GM10847 (cell line): Measurements from ENCODE around the gene IGF1R.

Experiments
- POLR2A ChIP-seq: IDR thresholded peaks from 2 replicates; pipeline ENCODE4 v1.6.1; 2011; ENCODE audit not compliant: insufficient read length; ENCODE audit errors: extremely low read depth

Gene IGF1R

DNA sequence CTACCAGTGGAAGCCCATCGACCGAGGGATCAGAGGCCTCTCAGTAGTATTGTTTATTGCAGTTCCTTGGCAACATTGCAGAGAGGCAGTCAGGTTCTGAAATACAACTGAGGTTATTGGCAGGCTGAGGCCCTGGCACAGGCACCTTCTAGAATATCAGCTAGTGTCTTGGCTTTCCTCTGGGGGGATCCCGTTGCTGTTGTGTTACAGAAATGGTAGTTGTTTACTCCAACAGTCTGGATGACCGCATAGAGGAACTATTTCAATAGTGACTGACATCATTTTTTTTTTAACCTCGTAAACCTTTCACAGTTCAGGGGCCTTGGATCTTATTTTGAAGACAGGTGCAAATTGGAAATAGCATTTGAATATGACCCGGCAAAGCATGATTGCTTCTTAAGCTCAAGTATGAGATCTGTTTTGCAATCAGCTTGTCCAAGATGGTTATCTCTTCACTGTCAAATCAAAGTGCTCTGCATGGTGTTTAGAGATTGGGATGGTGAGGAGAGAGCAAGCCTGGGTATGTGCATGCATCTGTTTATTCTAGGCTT is 295.3 kb downstream of the IGF1R start:
- TF ChIP-seq POLR2A, result no peak

DNA sequence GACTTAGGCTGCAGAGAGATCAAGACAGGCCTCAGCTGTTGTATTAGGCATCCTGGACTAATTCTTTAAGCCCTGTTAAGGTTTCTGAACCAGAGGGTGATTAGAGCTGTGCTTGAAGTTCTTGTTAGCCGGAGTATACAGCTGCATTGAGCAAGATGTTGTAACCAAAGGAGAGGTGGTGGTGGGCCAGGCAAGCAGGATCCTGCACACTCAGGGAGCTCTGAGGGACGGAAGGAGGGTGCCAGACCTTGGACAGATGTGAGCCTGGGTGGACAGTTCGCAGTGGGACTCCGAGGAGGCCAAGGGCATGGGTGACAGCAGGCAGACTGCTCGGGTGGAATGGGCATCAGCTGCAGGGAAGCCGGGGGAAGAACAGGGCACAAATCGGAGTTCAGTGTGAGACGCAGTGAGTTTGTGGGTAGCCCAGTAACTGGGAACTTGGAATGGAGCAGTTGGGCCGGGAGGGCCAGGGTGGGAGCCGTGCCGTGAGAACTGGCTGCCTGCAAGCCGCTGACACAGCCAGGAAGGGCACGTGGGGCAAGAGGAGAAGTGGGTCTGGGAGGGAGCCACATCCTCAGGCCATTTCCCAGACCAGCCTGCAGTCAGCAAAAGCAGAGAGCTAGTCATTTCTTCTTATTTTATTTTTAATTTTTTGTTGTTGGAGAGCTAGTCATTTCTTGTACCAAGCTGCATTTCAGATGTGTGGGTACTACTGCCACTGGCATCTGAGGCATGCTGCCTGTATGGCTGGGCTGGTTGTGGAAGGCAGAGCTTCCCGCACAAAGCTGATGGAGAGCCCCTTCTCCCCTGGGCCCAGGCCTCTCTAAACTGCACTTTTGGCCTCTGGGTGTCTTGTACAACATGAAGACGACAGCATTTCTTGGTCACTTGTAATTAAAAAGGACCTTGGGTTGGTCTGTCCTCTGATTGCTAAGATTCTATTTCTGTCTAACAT is 298.2 kb downstream of the IGF1R start:
- no peak for TF ChIP-seq POLR2A

DNA sequence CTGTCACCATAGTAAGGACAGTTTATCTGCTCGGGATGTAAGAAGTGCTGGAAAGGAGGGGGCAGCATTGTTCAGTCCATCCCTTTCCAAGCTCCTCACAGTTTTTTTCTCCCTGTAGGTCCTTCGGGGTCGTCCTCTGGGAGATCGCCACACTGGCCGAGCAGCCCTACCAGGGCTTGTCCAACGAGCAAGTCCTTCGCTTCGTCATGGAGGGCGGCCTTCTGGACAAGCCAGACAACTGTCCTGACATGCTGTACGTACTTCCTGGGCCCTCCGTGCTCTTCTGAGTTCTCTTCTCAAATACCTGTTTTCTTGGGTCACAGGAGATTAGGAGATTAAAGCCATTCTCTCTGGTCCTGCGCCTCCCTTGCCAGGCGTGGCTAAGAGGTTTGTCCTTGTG is 300.1 kb downstream of the IGF1R start:
- TF ChIP-seq POLR2A, result no peak

DNA sequence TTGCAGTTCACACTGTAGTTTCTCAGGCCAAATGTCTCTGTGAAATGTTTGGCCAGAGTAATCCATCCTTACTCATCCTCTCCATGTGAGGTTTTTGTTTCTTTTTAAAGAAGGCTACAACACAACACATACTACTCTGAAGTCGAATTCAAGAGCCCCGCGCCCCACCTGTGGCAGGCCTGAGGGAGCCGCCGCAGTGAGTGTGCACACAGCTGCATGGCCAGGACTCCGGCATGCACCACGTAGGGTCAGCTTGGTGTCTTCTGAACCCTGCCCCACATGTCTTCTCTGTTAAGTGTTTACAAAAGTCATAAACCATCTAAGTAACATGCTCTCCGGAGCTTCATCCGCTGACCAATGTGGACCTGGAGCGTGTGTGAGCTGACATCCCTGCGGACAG is 300.6 kb downstream of the IGF1R start:
- no peak for TF ChIP-seq POLR2A

DNA sequence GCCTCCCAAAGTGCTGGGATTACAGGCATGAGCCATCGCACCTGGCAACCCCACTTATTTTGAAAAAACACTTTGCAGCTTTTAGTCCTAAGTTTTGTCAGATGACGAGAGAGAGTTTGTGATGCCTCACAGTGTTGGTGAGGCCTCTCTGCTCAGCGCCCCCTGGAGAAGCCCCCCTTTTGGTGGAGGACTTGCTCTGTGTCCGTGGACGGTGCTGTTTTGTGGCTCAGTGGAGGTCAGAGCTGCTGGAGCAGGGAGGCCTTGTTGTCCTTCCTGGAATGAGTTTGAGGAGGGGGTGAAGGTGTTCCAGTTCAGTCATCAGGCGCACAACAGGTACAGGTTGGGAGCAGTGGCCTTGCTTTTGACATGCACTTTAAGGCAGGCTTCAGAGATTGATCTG is 301.3 kb downstream of the IGF1R start:
- TF ChIP-seq POLR2A, result no peak

DNA sequence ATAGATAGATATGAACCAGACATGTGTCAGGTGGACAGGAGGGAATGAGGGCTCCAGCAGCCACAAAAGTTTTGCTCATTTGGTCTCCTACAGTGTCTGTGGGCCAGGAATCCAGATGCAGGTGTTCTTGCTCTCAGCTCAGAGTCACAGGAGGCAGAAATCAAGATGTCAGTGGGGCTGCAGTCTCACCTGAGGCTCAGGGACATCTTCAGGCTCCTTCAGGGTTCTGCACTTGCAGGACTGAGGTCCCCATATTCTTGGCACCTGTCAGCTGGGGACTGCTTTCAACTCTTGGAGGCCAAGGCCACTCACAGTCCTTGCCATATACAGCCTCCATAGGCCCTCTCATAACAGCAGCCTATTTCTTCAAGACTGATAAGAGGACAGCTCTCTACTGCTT is 301.9 kb downstream of the IGF1R start:
- TF ChIP-seq POLR2A, result no peak

DNA sequence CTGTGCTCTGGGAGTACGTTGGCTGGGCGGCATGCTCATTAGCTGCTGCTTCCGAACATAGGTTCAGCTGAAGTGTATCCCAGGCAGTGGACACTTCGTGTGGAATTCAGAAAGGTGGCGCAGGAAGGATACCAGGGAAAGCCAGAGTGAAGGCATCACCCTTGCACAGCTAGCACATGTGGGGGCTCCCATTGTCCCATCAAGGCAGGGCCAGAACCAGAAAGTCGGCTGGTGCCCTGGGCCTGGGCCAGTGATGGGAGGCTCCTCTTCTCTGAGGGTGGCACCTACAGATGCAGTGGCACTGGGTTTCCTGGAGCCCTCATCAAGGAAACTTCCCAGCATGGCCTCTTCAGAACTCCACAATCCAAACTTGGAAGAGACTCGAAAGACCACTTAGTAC is 302.7 kb downstream of the IGF1R start:
- no peak for TF ChIP-seq POLR2A

DNA sequence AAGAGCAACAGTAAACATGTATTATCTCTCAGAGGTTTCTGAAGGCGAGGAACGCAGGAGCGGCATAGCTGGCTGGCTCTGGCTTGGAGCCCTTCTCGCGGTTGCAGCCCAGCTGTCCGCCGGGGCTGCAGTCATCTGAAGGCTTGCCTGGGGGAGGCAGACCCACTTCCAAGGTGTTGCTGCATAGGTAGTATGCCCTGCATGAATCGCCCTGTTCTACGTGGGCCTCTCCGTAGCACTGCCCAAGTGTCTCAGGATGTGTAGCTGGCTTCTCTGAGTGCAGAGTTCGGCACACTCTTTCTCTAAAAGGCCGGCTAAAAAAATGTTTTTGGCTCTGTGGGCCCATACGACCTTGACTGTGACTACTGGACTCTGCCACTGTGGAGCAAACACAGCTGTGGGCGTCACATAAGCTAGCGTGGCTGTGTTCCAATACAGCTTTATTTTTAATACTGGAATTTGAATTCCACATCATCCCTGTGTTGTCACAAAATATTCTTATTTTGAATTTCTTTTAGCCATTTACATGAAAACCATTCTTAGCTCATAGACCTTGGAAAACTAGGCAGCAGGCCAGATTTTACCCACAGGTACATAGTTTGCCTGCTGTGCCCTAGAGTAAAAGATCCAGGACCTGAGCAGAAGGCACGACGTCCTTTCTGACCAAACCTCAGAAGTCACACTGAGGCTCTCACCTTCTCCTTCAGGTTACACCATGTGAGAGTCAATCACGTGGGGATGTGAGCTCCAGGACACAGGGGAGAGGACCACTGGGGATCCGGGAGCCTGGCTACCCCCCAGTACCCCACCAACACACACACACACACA is 303.4 kb downstream of the IGF1R start:
- TF ChIP-seq POLR2A, result no peak

DNA sequence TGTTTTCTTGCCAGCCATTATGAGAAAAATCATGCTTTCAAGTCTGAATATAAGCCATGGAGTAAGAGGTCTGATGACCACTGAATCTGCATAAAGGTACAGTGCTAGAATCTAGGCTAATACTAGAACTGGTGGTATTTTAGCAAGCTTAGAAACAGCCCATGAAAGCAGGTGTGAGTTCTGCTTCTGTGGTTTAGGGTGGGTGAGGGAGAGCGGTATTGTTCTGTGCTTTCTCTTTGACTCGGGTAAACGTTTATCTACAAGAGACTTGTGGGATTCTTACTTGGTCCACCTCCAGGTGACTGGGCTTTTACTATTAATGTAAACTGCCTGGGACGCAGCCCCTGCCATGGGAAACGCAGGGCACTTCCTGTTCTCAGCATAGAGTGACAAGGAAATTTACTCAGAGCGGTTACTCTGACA is 304.1 kb downstream of the IGF1R start:
- no peak for TF ChIP-seq POLR2A

DNA sequence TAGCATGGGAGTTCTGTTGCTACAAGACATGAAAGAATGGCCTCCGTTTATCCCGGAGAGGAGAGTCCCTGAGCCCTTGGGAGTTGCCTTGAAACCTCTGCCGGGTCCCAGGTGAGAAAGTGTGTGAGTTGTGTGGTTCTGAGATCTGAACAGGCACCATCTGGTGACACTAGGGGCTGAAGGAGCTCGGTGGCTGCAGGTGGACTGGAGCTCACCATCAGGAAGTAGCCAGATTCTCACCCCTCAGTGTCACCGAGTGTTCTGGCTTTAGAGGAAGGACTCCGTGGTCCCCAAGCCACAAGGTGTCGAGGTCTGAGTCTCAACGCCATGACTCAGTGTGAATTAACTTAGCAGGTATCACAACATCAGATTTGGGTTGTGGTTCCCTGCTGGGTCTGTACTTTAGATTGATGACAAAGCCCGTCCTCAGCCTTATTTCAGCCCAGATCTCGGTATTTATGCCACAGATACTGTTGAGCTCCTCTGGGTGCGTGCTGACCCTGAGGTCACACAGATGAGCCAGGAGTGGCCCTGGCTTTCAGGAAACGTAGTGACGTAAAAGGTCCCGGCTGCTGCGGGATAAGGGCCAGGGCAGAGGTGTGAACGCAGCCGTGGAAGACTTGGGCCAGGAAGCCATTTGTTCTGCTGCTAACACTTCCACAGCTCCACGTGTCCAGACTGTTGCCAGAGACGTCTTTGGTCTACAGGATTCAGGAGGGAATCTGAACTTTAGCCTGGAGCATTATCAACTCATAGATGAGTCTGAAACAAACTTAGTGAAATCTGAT is 304.9 kb downstream of the IGF1R start:
- no peak for TF ChIP-seq POLR2A

DNA sequence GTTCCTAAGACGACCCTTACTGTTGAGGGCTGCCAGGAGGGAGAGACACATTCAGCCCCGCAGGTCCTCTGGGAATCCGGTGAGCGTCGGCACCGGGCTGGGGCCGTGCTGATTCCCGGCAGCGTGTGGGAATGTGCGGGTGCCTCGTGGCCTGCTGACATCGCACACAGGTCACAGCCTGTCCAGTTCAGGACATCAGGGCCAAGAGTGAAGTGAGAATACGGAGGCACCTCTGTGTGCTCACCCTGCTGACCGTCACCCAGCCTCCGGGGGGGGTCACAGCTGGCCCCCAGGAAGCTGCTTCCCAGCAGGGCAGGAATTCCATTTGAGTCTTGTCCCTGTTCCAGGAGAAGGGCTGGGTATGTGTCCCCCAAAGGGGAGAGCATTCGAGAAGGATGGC is 305.6 kb downstream of the IGF1R start:
- no peak for TF ChIP-seq POLR2A

DNA sequence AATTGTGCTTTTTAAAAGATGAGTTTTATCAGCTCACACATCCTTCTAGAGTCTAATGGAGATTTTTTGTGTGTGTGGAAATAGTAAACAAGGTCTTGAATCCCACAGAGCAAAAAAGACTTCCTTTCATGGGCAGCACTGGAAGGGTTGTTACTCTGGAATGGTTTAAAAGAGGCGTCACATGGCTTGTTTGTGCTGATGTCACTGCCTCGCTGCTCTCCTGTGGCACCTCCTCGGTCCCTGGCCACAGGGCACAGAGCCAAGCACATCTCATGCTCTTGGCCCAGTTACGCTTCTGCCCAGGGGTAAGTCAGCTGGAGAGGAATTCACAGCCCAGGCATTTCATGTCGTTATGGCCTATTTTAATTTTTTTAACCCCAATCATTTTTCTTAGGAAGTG is 306.1 kb downstream of the IGF1R start:
- TF ChIP-seq POLR2A, result no peak

DNA sequence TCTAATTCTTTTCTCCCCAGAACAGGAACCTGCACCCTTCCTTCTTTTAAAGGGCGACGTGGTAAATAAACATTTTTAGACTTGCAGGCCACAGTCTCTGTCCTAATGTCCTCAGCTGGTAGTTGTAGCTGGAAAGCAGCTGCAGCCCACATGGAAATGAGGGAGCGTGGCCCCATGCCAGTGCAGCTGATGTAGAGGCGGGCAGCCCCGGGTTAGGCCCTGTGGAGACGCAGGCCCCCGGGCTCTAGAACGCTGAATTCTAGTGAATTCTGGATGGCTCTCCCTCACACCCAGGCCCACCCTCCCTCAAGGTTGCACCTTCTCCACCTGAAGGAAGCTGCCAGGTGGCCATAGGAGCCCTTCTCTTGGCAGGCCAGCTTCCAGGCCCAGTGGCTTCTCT is 307.0 kb downstream of the IGF1R start:
- TF ChIP-seq POLR2A, result no peak

DNA sequence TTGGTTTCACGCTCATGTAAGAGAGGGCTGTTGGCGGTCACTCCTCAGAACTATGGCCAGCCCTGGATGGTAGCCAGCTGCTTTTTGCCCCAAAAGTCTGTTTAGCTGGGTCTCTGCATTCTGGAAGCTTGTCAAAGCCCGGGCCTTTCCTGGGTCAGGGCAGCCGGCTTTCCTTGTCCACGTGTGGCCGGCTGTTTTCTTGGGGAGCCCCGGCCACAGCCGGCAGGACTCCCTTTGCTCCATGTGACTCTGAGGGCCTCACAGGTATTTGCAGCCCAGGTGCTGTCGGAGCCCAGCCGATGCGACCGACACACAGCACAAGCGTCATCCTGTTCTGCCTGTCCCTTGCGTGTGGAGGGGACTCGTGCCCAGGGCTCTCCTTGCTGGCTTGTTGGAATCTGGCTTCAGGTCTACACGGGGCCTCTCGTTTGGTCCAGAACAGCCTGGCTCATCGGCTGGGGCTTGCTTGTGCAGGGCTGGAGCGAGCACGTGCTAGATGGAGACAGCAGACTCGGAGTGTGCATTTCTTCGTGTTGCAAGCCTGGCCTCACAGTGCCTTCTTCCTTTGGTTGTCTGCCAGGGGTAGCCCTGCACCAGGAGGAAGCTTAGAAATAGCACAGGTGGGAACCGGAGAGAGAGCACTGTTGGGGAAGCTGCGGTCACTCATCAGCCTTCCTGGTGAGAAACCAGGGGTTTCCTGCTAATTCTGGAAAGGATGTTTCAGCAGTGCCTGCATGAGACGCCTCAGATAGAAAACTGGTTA is 307.8 kb downstream of the IGF1R start:
- no peak for TF ChIP-seq POLR2A

DNA sequence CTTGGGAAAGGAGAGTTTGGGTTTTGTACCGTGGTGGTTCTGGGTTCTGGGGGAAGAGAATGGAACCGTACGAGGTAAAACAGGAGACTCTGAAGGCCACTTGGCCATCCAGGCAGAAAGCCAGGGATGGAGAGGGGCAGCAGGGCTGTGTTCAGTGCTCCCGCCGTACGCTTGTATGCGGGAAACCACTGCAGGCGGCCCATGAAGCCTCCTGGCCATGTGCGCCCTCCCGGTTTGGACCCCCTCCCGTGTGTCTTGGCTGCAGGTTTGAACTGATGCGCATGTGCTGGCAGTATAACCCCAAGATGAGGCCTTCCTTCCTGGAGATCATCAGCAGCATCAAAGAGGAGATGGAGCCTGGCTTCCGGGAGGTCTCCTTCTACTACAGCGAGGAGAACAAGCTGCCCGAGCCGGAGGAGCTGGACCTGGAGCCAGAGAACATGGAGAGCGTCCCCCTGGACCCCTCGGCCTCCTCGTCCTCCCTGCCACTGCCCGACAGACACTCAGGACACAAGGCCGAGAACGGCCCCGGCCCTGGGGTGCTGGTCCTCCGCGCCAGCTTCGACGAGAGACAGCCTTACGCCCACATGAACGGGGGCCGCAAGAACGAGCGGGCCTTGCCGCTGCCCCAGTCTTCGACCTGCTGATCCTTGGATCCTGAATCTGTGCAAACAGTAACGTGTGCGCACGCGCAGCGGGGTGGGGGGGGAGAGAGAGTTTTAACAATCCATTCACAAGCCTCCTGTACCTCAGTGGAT is 308.6 kb downstream of the IGF1R start:
- no peak for TF ChIP-seq POLR2A
